RWPE2 (cell line): ENCODE results near the gene CASQ2.

Source experiments
- ATAC-seq: fragments of 200-7000 bp; cut with Tn5 transposase; 3 replicates; pipeline ENCODE4 v1.9.1; 2021; ENCODE audit warnings: low read depth
- DNase-seq: peaks from one replicate; pipeline ENCODE4 v3.0.0-alpha.2; 2020; ENCODE audit warnings: low spot score
- H3K27ac ChIP-seq: fragments of 450-650 bp; 2 replicates; pipeline ENCODE4 v1.5.1; 2017; ENCODE audit warnings: mild to moderate bottlenecking; ENCODE audit not compliant: poor library complexity, severe bottlenecking
- H3K27me3 ChIP-seq: fragments of 250-450 bp; sonication (Bioruptor Pico); 2 replicates; pipeline ENCODE4 v1.5.1; 2021; ENCODE audit warnings: mild to moderate bottlenecking, moderate library complexity; ENCODE audit not compliant: insufficient read depth, poor library complexity, severe bottlenecking
- H3K36me3 ChIP-seq: fragments of 250-450 bp; sonication (Bioruptor Pico); 2 replicates; pipeline ENCODE4 v1.5.1; 2020; ENCODE audit warnings: low read depth, mild to moderate bottlenecking, moderate library complexity
- H3K4me1 ChIP-seq: fragments of 250-450 bp; sonication (Bioruptor Pico); 2 replicates; pipeline ENCODE4 v1.5.1; 2021; ENCODE audit warnings: mild to moderate bottlenecking, moderate library complexity; ENCODE audit not compliant: insufficient read depth, poor library complexity, severe bottlenecking
- H3K4me3 ChIP-seq: fragments of 250-450 bp; sonication (Bioruptor Pico); 2 replicates; pipeline ENCODE4 v1.5.1; 2021; ENCODE audit warnings: mild to moderate bottlenecking, moderate library complexity; ENCODE audit not compliant: severe bottlenecking
- H3K9me3 ChIP-seq: fragments of 250-450 bp; sonication (Bioruptor Pico); 2 replicates; pipeline ENCODE4 v1.5.1; 2021; ENCODE audit warnings: mild to moderate bottlenecking, moderate library complexity; ENCODE audit not compliant: severe bottlenecking
- CTCF ChIP-seq: fragments of 450-650 bp; IDR thresholded peaks from one replicate; pipeline ENCODE4 v1.5.1; 2017; ENCODE audit warnings: mild to moderate bottlenecking, moderate library complexity; ENCODE audit not compliant: poor library complexity, severe bottlenecking

Gene CASQ2

GRCh38 chr1:115655916-115656315 is 112.6 kb downstream of the CASQ2 start:
- Histone ChIP-seq H3K27ac (peak overlapping the region; percentile 70), H3K36me3 (peaks cover 65% of the 10 kb centered on the region), H3K4me1 (peaks cover 16% of the 10 kb centered on the region), H3K27me3 (no peaks in the 10 kb centered on the region), H3K9me3 (no peaks in the 10 kb centered on the region), H3K4me3 (no peak overlapping the region)
- DNase-seq (no peak), ATAC-seq (no peak; the same call in 2 of the 3 replicates)
- no peak for TF ChIP-seq CTCF

GRCh38 chr1:115655306-115655663 is 113.2 kb downstream of the CASQ2 start:
- Histone ChIP-seq H3K36me3 (peaks cover 62% of the 10 kb centered on the region), H3K27ac (peak overlapping the region; percentile 70), H3K4me1 (peaks cover 16% of the 10 kb centered on the region), H3K4me3 (no peak overlapping the region), H3K27me3 (no peaks in the 10 kb centered on the region), H3K9me3 (no peaks in the 10 kb centered on the region)
- ATAC-seq (peak; percentile 88), DNase-seq (no peak)
- TF ChIP-seq CTCF: no peak

DNA sequence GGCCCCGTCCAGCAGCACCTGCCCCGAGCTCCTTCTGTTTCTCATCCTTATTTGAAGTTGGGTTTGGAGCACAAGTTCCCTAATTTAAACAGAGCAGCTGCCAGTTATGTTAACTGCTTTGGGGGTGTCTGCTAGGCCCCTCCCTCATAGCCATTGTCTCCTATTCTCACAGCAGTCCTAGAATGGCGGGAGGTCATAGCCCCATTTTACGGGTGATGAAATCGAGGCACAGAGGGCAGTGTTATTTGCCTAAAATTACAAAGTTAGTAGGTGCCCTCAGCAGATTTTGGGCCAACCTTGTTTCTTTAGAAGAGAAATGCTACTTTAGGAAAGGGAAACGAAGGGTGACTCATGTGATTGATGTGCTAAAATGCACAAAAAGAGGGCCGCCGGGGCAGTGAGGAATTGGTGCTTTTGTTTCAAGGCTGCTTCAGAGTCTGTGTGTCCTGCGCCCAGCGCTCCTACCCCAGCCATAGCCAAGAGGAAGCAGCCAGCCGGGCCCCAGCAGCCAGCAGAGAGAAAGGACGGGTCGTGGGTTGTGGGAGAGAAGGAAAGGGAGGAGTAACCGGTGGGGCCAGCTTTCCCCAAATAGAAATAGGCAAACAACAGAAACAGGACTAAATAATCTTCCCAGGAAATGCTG is 113.7 kb downstream of the CASQ2 start:
- peaks cover 60% of the 10 kb centered on the region for H3K36me3 ChIP-seq
- H3K4me3 ChIP-seq: no peak overlapping the region
- DNase-seq (no peak), ATAC-seq (peak; percentile 71)
- no peaks in the 10 kb centered on the region for H3K27me3 ChIP-seq
- TF ChIP-seq CTCF: no peak
- H3K4me1 ChIP-seq: peaks cover 16% of the 10 kb centered on the region
- no peaks in the 10 kb centered on the region for H3K9me3 ChIP-seq
- peak overlapping the region; percentile 70 for H3K27ac ChIP-seq

DNA sequence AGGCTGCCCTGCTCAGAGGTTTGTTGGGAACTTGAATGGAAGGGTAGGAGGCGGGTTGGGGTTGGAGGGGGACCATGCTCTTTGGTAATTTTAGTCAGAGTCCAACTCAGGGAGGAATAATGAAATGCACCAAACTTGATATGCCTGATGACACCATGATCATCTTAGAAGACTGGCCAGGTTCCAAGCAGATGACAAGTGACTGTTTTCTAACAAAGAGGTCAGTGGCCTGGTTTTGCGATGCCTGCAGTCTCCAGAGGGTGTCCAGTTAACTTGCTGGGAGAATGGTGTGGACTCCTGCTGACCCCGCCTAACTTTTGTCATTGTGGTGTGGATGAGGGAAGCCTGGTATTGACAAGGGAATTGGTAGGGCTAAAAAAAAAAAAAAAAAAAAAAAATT is 114.4 kb downstream of the CASQ2 start:
- DNase-seq (no peak), ATAC-seq (no peak)
- no peaks in the 10 kb centered on the region for H3K9me3 ChIP-seq
- no peaks in the 10 kb centered on the region for H3K27me3 ChIP-seq
- peaks cover 57% of the 10 kb centered on the region for H3K36me3 ChIP-seq
- no peak overlapping the region for H3K4me3 ChIP-seq
- H3K27ac ChIP-seq: peak overlapping the region; percentile 70
- H3K4me1 ChIP-seq: peaks cover 16% of the 10 kb centered on the region
- TF ChIP-seq CTCF: no peak

- no peak for ATAC-seq
These were observed 116.2 kb downstream of the CASQ2 start for GRCh38 chr1:115652236-115652788.

More at GRCh38 chr1:115652236-115652788, 116.2 kb downstream of the CASQ2 start:
- Histone ChIP-seq H3K36me3 (peaks cover 42% of the 10 kb centered on the region), H3K4me3 (no peak overlapping the region), H3K4me1 (peaks cover 20% of the 10 kb centered on the region), H3K27me3 (no peaks in the 10 kb centered on the region), H3K27ac (no peak overlapping the region), H3K9me3 (no peaks in the 10 kb centered on the region)
- no peak for TF ChIP-seq CTCF
- no peak for DNase-seq
